ENCODE data around the gene SMTNL2. TPM values are rescaled to one million over a fixed set of nuclear protein-coding genes. Genes with fewer than 3 reads are reported as not detected.

The SMTNL2 gene
- total and polyA plus RNA-seq, 12 donors: 2.7 to 84.1 (median 19.1) TPM

DNA sequence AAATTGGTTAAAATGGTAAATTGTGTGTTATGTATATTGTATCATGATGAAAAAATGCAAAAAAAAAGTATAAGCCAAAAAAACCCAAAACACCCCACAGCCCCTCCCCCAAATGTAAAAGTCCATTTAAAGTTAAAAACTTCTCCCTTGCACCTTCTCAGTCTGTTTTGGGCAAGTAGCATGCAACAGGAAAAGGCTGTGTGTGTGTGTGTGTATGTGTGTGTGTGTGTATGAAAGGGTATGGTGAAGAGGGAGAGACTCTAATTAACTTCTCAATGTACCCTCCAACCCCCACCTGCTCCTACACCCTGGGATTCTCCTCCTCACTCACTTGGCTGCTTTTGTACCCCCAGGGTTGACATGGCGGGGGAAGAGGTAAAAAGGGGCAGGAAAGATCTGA is 14.7 kb upstream of the SMTNL2 start:
- ATAC-seq (no peak), DNase-seq (no peak)
- Histone ChIP-seq H3K4me1 (peaks cover 0 to 18% (median 7%) of the 10 kb centered on the region in 9 donors), H3K9me3 (no peaks in the 10 kb centered on the region), H3K27me3 (no peaks in the 10 kb centered on the region), H3K27ac (no peak overlapping the region), H3K4me3 (no peak overlapping the region), H3K36me3 (no peaks in the 10 kb centered on the region)
- intact Hi-C loops (cut with DNase I): loop anchor here in 3 of 10 donors (5.0 kb wide), 3 partner anchors 33 to 147 kb away; no protein-coding TSS in a partner anchor
- WGBS, 2 donors: 90 to 94% methylated on average over 1 of the region's 1 CpG
- TF ChIP-seq, protein P1, sequence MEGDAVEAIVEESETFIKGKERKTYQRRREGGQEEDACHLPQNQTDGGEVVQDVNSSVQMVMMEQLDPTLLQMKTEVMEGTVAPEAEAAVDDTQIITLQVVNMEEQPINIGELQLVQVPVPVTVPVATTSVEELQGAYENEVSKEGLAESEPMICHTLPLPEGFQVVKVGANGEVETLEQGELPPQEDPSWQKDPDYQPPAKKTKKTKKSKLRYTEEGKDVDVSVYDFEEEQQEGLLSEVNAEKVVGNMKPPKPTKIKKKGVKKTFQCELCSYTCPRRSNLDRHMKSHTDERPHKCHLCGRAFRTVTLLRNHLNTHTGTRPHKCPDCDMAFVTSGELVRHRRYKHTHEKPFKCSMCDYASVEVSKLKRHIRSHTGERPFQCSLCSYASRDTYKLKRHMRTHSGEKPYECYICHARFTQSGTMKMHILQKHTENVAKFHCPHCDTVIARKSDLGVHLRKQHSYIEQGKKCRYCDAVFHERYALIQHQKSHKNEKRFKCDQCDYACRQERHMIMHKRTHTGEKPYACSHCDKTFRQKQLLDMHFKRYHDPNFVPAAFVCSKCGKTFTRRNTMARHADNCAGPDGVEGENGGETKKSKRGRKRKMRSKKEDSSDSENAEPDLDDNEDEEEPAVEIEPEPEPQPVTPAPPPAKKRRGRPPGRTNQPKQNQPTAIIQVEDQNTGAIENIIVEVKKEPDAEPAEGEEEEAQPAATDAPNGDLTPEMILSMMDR (IDR thresholded peaks at IDR 0.05): no peak

DNA sequence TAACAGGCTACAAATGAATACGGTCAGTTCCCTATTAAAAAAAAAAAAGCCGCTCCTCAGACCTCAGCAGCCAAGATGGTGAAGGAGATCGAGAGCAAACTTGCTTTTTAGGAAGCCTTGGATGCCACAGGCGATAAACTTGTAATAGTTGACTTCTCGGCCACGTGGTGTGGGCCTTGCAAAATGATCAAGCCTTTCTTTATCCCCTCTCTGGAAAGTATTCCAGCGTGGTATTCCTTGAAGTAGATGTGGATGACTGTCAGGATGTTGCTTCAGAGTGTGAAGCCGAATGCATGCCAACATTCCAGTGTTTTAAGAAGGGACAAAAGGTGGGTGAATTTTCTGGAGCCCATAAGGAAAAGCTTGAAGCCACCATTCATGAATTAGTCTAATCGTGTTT is 12.2 kb upstream of the SMTNL2 start:
- no peak overlapping the region for H3K4me3 ChIP-seq
- H3K36me3 ChIP-seq: no peaks in the 10 kb centered on the region
- H3K4me1 ChIP-seq: peaks cover 0 to 17% (median 7%) of the 10 kb centered on the region in 9 donors
- ATAC-seq (no peak), DNase-seq (no peak)
- whole genome bisulfite sequencing, 2 donors: 74 to 77% methylated on average over 9 of the region's 9 CpGs
- H3K27ac ChIP-seq: no peak overlapping the region
- TF ChIP-seq, protein P1 (IDR thresholded peaks at IDR 0.05): no peak
- no peaks in the 10 kb centered on the region for H3K27me3 ChIP-seq
- H3K9me3 ChIP-seq: no peaks in the 10 kb centered on the region
- intact Hi-C loops (cut with DNase I): no loop called here

DNA sequence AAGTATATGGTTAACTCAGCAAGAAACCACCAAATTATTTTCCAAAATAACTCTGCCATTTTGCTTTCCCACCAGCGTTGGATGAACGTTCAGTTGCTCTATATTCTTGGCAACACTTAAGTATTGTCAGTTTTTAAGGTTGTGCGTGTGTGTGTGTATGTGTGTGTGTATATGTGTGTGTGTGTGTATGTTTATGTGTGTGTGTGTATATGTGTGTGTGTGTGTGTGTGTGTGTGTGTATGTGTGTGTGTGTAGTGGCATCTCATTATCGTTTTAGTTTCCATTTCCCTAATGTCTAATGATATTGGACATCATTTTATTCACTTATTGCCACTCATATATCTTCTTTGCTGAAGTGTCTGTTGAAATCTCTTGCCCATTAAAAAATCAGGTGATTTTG is 11.2 kb upstream of the SMTNL2 start:
- Histone ChIP-seq H3K27ac (peak overlapping the region in 4 of 10 donors; percentile 29 to 49 (median 36)), H3K9me3 (no peaks in the 10 kb centered on the region), H3K4me1 (peaks cover 0 to 20% (median 7%) of the 10 kb centered on the region in 9 donors), H3K36me3 (no peaks in the 10 kb centered on the region), H3K27me3 (no peaks in the 10 kb centered on the region), H3K4me3 (no peak overlapping the region)
- ATAC-seq (no peak), DNase-seq (no peak)
- 73 to 78% methylated on average over 4 of the region's 4 CpGs for WGBS, 2 donors
- TF ChIP-seq, protein P1 (IDR thresholded peaks at IDR 0.05): no peak
- intact Hi-C loops (cut with DNase I): no loop called here

DNA sequence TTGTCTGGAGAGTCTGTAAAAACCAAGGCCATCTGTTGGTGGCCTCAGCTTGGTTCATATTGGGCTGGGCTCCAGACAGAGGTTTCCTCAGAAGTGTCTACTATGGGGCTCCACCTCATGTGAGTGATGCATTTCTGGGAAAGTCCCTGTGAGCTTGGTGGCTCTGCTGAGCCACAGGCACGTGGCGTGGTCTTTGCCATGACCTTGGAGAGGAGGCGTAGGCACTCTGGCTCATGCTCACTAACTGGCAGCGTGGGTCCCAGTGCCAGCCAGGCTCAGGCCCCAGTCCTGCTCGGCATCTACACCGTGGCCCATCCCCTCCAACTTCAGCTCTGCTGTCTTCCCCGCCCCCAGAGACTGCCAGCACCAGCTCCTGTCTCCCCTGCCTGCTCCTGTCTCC is 10.7 kb upstream of the SMTNL2 start:
- no peak overlapping the region for H3K4me3 ChIP-seq
- no peaks in the 10 kb centered on the region for H3K9me3 ChIP-seq
- no peaks in the 10 kb centered on the region for H3K27me3 ChIP-seq
- ATAC-seq (peak; percentile 71 to 96 (median 88)), DNase-seq (peak; percentile 58 to 61)
- 50 to 59% methylated on average over 7 of the region's 7 CpGs for WGBS, 2 donors
- TF ChIP-seq, protein P1 (IDR thresholded peaks at IDR 0.05): no peak
- peaks cover 0 to 20% (median 7%) of the 10 kb centered on the region in 9 donors for H3K4me1 ChIP-seq
- H3K27ac ChIP-seq: peak overlapping the region in 7 of 10 donors; percentile 2 to 49 (median 30)
- no peaks in the 10 kb centered on the region for H3K36me3 ChIP-seq
- intact Hi-C loops (cut with DNase I): no loop called here

Measured in heart right ventricle (tissue), 16 donors.